NCI-H128 (cell line): ENCODE measurements around the gene TTL.
"Not testable (repeated sequence)": the region's sequence is repeated elsewhere in the genome, so short reads cannot be mapped to it uniquely, and the experiment has no call there.

Experiments
- DNase-seq: peaks from one replicate; lab custom pipeline; 2025; ENCODE audit not compliant: unreplicated experiment; lab: John Stamatoyannopoulos, UW

Gene TTL

GRCh38 chr2:112519506-112519905 is 37.5 kb downstream of the TTL start:
- no peak for DNase-seq

- DNase-seq: no peak
These were observed 38.4 kb downstream of the TTL start for GRCh38 chr2:112520234-112520783.

GRCh38 chr2:112523291-112523777 is 41.4 kb downstream of the TTL start:
- no peak for DNase-seq

GRCh38 chr2:112524276-112524675 is 42.3 kb downstream of the TTL start:
- DNase-seq: not testable (repeated sequence)

- DNase-seq: no peak
These were observed 46.6 kb downstream of the TTL start for GRCh38 chr2:112528541-112528940.

GRCh38 chr2:112529757-112530156 is 47.8 kb downstream of the TTL start:
- no peak for DNase-seq

- no peak for DNase-seq
These were observed 48.8 kb downstream of the TTL start for GRCh38 chr2:112530728-112531127.

GRCh38 chr2:112534826-112535225 is 52.9 kb downstream of the TTL start:
- DNase-seq: no peak

GRCh38 chr2:112536665-112537064 is 54.7 kb downstream of the TTL start:
- DNase-seq: not testable (repeated sequence)

GRCh38 chr2:112539306-112539705 is 57.4 kb downstream of the TTL start:
- DNase-seq: no peak

- DNase-seq: no peak
These were observed 59.0 kb downstream of the TTL start for GRCh38 chr2:112540906-112541305.

GRCh38 chr2:112541315-112542122 is 59.6 kb downstream of the TTL start:
- peak; percentile 60 for DNase-seq

- DNase-seq: peak; percentile 62
These were observed 60.4 kb downstream of the TTL start, which contains the start of gene POLR1B for GRCh38 chr2:112542123-112542983. Gene POLR1B, plus strand, starts transcription at chr2:112542465. Its CDS starts 30 bp downstream, at chr2:112542495.

GRCh38 chr2:112542984-112543661 is 61.2 kb downstream of the TTL start:
- DNase-seq: no peak

GRCh38 chr2:112547333-112547732 is 65.4 kb downstream of the TTL start:
- DNase-seq: no peak

GRCh38 chr2:112548980-112549379 is 67.0 kb downstream of the TTL start:
- DNase-seq: no peak

GRCh38 chr2:112566104-112566503 is 84.1 kb downstream of the TTL start:
- no peak for DNase-seq

- DNase-seq: not testable (repeated sequence)
These were observed 84.6 kb downstream of the TTL start for GRCh38 chr2:112566508-112566907.

GRCh38 chr2:112572005-112572404 is 90.0 kb downstream of the TTL start:
- no peak for DNase-seq

- DNase-seq: no peak
These were observed 95.8 kb downstream of the TTL start for GRCh38 chr2:112577756-112578155.

- no peak for DNase-seq
These were observed 97.3 kb downstream of the TTL start for GRCh38 chr2:112579241-112579640.
